ENCODE data around the gene CDC25C.

Gene CDC25C

DNA sequence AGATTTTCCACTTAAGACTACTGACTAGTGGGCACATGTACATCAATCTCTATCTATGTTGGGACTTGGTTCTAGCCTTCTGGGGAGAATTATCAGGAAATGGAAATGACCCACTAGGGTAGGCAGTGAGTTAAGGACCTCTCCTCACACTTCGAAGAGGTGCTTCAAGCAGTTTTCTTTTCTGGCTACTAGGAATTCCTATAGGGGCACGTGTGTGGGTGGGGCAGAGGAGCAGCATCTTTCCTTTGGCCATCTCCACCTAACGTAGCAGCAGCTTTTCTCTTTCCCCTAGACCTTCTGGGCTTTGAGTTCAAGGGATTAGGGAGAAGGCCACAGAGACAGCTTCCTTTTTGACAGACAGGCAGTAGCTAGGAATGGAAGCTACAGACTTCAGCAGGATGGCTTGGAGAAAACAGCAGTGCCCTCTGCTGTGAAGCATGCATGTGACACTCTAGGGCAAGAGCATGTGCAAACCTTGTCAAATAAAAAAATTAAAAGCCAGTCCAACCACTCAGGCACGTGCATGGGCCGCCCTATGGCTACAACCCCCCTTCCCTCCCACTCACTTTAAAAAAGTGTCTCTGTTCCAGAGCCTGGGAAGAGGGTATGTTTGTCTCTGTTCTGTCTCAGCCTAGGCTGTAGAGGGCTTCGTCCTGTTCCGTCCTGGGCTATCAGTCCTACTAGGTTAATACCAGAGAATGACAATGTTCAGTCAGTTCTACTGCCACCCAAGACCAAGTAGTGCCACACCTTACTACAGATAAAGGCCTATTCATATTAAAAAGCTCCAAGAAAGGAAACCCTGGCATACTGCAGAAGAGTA lies 48.5 kb downstream of the CDC25C start:
- in situ Hi-C loops (cut with HindIII; ENCODE audit: low sequenced_read_pairs) = no loop called here
- TF ChIP-seq CTCF (IDR thresholded peaks at IDR 0.05; ENCODE audit: low read depth, low read length) = peak; percentile 58
- peak; percentile 51 for DNase-seq (ENCODE audit: low read depth, low spot score)
- H3K4me3 ChIP-seq (ENCODE audit: low read depth, low read length) = no peak overlapping the region

DNA sequence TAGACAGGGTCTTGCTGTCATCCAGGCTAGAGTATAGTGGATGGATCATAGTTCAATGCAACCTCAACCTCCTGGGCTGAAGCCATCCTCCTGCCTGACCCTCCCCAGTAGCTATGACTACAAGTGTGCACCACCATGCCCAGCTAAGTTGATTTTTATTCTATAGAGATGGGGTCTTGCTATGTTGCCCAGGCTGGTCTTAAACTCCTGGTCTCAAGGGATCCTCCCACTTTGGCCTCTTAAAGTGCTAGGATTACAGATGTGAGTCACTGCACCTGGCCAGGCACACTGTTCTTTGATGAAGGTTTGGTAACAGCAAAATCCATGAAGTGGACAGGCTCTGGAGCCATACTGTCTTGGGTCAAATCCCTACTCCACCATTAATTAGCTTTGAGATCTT lies 50.7 kb downstream of the CDC25C start:
- in situ Hi-C loops (cut with HindIII; ENCODE audit: low sequenced_read_pairs) = no loop called here
- H3K4me3 ChIP-seq (ENCODE audit: low read depth, low read length) = no peak overlapping the region
- DNase-seq (ENCODE audit: low read depth, low spot score) = no peak
- no peak for TF ChIP-seq CTCF (IDR thresholded peaks at IDR 0.05; ENCODE audit: low read depth, low read length)

DNA sequence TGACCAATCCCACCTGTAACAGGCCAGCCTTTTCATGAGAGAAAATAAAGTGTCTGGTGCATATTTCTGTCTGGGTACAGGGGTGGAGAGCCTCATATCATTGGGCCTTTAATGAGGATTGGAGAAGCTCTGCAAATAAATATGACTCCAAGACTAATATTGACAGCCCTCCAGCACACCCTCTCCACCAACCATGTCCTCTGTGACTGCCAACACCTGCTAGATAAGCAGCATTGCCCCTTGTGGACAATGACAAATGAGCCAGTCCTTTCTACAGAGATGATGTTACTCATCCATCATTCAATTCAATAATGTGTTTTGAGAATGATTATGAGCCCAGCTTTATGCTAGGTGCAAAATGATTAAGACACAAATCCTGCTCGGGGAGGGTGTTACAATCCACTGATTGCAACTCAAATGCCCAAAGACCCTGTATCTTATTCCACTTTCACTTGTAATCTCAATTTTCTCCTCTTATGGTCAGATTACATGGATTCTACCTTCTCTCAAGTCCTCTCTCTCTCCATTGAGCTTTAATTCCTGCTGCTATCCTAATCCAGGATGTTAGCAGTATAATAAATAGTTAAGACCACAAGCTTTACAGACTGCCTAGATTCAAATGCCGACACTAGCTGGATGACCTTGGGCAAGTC lies 55.1 kb downstream of the CDC25C start:
- DNase-seq (ENCODE audit: low read depth, low spot score) = no peak
- in situ Hi-C loops (cut with HindIII; ENCODE audit: low sequenced_read_pairs) = no loop called here
- H3K4me3 ChIP-seq (ENCODE audit: low read depth, low read length) = no peak overlapping the region
- TF ChIP-seq CTCF (IDR thresholded peaks at IDR 0.05; ENCODE audit: low read depth, low read length) = no peak

DNA sequence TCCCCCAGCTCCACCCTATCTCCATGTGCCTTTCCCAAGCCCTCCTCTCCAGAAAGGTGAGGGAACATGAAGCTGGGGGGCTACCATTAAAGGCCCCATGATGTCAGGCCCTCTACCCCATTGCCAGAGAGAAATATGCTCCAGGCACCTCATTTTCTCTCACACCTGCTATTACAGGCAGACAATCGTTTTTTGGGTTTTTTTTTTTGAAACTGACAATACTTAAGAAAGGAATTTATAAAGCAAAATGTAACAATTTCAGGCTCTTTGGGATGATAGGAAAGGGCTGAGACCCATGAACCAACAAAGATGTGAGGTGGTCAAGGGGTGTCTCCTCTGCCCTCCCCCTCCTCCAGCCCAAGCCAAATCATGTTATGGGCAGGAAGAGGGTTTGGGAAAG lies 55.7 kb downstream of the CDC25C start:
- no peak overlapping the region for H3K4me3 ChIP-seq (ENCODE audit: low read depth, low read length)
- DNase-seq (ENCODE audit: low read depth, low spot score) = no peak
- in situ Hi-C loops (cut with HindIII; ENCODE audit: low sequenced_read_pairs) = no loop called here
- no peak for TF ChIP-seq CTCF (IDR thresholded peaks at IDR 0.05; ENCODE audit: low read depth, low read length)

DNA sequence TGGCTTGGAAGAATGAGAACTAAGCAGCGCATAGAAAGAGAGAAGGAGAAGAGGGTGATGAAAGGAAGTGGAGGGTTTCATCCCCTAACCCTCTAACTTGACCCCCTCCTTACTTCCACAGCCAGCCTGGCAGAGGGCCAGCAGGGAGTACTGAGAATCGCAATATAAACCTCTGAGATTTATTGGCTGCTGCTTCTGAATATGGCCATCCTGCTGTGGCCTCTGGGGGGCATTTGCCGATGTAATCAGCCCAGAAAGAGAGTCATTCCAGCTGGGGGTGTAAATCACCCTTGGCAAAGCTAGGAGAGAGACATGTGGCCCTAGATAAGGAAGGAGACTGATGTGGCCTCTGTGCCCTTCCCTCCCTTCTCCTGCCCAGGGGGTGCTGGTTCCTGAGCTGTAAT lies 56.2 kb downstream of the CDC25C start:
- in situ Hi-C loops (cut with HindIII; ENCODE audit: low sequenced_read_pairs) = no loop called here
- no peak for TF ChIP-seq CTCF (IDR thresholded peaks at IDR 0.05; ENCODE audit: low read depth, low read length)
- H3K4me3 ChIP-seq (ENCODE audit: low read depth, low read length) = no peak overlapping the region
- DNase-seq (ENCODE audit: low read depth, low spot score) = no peak

- in situ Hi-C loops (cut with HindIII; ENCODE audit: low sequenced_read_pairs) = no loop called here
- H3K4me3 ChIP-seq (ENCODE audit: low read depth, low read length) = peak within 1 kb of the TSS; percentile 29
- no peak for TF ChIP-seq CTCF (IDR thresholded peaks at IDR 0.05; ENCODE audit: low read depth, low read length)
- DNase-seq (ENCODE audit: low read depth, low spot score) = peak; percentile 11
Observed at GRCh38 chr5:138274189-138274853, 57.3 kb downstream of the CDC25C start, which contains the start of gene GFRA3. TSS of gene GFRA3 (minus strand) at chr5:138274621. CDS start at chr5:138274424, 197 bp downstream.

All from astrocyte of the spinal cord (primary cell).